Endothelial cell of umbilical vein (primary cell): ENCODE data around the gene SLC7A10.

Experiments used
- CTCF ChIP-seq, 2 donors: IDR thresholded peaks; 1 replicate in 1 of 2; 2 replicates in 1 of 2; pipeline ENCODE4 v1.5.1; 2011; ENCODE audit warnings: low read length in 2 of 2, mild to moderate bottlenecking in 2 of 2, moderate library complexity in 2 of 2, control low read depth in 1 of 2, inconsistent platforms in 1 of 2, low read depth in 1 of 2; ENCODE audit not compliant: insufficient read depth in 1 of 2; ENCODE audit errors: extremely low read depth in 1 of 2
- EZH2 ChIP-seq: IDR thresholded peaks from 2 replicates; pipeline ENCODE4 v1.6.1; 2012; ENCODE audit warnings: borderline replicate concordance, low read depth, mild to moderate bottlenecking, moderate library complexity, low read length, inconsistent platforms; ENCODE audit not compliant: severe bottlenecking
- FOS ChIP-seq: IDR thresholded peaks from 2 replicates; pipeline ENCODE4 v1.6.1; 2011; ENCODE audit warnings: mild to moderate bottlenecking, low read length, moderate library complexity, borderline replicate concordance; ENCODE audit not compliant: insufficient read depth
- GATA2 ChIP-seq: IDR thresholded peaks from 2 replicates; pipeline ENCODE4 v1.7.0; 2011; ENCODE audit warnings: low read depth, mild to moderate bottlenecking, moderate library complexity, mixed read lengths, low read length; ENCODE audit not compliant: insufficient read length, insufficient read depth
- JUN ChIP-seq: IDR thresholded peaks from 2 replicates; pipeline ENCODE4 v1.6.1; 2011; ENCODE audit warnings: borderline replicate concordance, low read depth; ENCODE audit not compliant: insufficient read length, insufficient read depth
- MAX ChIP-seq: IDR thresholded peaks from 2 replicates; pipeline ENCODE4 v1.6.1; 2011; ENCODE audit not compliant: insufficient read depth, insufficient read length
- POLR2A ChIP-seq: IDR thresholded peaks from 2 replicates; pipeline ENCODE4 v1.6.1; 2012; ENCODE audit warnings: low read depth, mild to moderate bottlenecking, control low read depth, low read length
- POLR2AphosphoS5 ChIP-seq: IDR thresholded peaks from 2 replicates; pipeline ENCODE4 v1.6.1; 2012; ENCODE audit warnings: low read depth, mild to moderate bottlenecking, control low read depth, low read length, moderate library complexity; ENCODE audit not compliant: insufficient read depth

DNA sequence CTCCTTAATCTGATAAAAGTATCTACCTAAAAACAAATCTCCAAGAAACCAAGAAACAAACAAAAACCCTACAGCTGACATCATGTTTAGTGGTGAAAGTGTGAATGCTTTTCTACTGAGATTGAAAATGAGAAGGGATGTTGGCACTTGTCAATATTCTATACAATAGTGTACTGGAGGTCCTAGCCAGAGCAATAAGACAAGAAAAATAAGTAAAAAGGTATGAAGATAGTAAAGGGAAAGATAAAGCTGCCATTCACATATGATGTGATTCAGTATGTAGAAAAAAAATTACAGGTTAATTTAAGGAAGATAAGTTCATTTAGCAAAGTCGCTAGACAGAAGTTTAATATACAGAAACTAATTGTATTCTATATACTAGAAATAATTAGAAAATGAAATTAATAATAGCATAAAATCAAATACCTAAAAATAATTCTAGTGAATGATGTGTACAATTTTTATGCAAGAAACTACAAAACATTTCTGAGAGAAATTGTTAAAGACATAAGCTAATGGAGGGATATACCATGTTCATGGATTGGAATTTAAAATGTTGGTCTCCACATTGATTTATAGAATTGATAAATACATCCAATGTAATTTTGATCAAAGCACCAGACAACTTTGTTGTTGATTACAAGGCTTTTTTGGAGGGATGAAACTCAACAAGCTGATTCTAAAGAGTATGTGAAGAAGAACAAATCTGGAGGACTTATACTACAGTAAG is 2.4 kb upstream of the SLC7A10 start:
- no peak for TF ChIP-seq CTCF (IDR thresholded peaks at IDR 0.05; ENCODE audit: extremely low read depth in 1 of 2, insufficient read depth in 1 of 2, low read depth in 1 of 2, low read length in 2 of 2)
- no peak for TF ChIP-seq POLR2AphosphoS5
- TF ChIP-seq EZH2: no peak
- no peak for TF ChIP-seq POLR2A
- no peak for TF ChIP-seq MAX
- no peak for TF ChIP-seq JUN
- TF ChIP-seq GATA2: no peak
- no peak for TF ChIP-seq FOS
